ENCODE data around the gene TBC1D19. TPM values are rescaled to one million over a fixed set of nuclear protein-coding genes. Genes with fewer than 3 reads are reported as not detected.

TBC1D19 gene
- total RNA-seq, 3 donors from 2014 or later = 14.9 to 27.2 (median 23.9) TPM

- H3K27ac ChIP-seq = no peak overlapping the region
- no peaks in the 10 kb centered on the region for H3K4me1 ChIP-seq
- DNase-seq (ENCODE audit: low spot score in 2 of 2) = no peak
- no peaks in the 10 kb centered on the region for H3K36me3 ChIP-seq
- intact Hi-C loops (cut with DNase I; ENCODE audit: low total_unique reads) = no loop called here
- TF ChIP-seq CTCF (IDR thresholded peaks at IDR 0.05) = no peak
- no peak for TF ChIP-seq POLR2A (IDR thresholded peaks at IDR 0.05)
- no peak for TF ChIP-seq POLR2AphosphoS5 (IDR thresholded peaks at IDR 0.05)
- no peaks in the 10 kb centered on the region for H3K27me3 ChIP-seq
- H3K9me3 ChIP-seq = no peaks in the 10 kb centered on the region
- H3K4me3 ChIP-seq = no peak overlapping the region
These were observed 169.3 kb downstream of the TBC1D19 start for GRCh38 chr4:26753187-26753586.

- Histone ChIP-seq H3K36me3 (no peaks in the 10 kb centered on the region), H3K9me3 (no peaks in the 10 kb centered on the region), H3K27ac (no peak overlapping the region), H3K4me1 (no peaks in the 10 kb centered on the region), H3K27me3 (no peaks in the 10 kb centered on the region), H3K4me3 (no peak overlapping the region)
- DNase-seq (ENCODE audit: low spot score in 2 of 2) = no peak
- intact Hi-C loops (cut with DNase I; ENCODE audit: low total_unique reads) = no loop called here
- no peak for TF ChIP-seq POLR2A (IDR thresholded peaks at IDR 0.05)
- TF ChIP-seq CTCF (IDR thresholded peaks at IDR 0.05) = no peak
- TF ChIP-seq POLR2AphosphoS5 (IDR thresholded peaks at IDR 0.05) = no peak
These were observed 169.7 kb downstream of the TBC1D19 start for GRCh38 chr4:26753617-26754016.

GRCh38 chr4:26757751-26758150, 173.9 kb downstream of the TBC1D19 start:
- no peaks in the 10 kb centered on the region for H3K4me1 ChIP-seq
- intact Hi-C loops (cut with DNase I; ENCODE audit: low total_unique reads) = no loop called here
- no peak for TF ChIP-seq POLR2A (IDR thresholded peaks at IDR 0.05)
- no peak for TF ChIP-seq CTCF (IDR thresholded peaks at IDR 0.05)
- TF ChIP-seq POLR2AphosphoS5 (IDR thresholded peaks at IDR 0.05) = no peak
- H3K36me3 ChIP-seq = no peaks in the 10 kb centered on the region
- no peak for DNase-seq (ENCODE audit: low spot score in 2 of 2)
- no peaks in the 10 kb centered on the region for H3K9me3 ChIP-seq
- H3K27ac ChIP-seq = no peak overlapping the region
- H3K4me3 ChIP-seq = no peak overlapping the region
- H3K27me3 ChIP-seq = no peaks in the 10 kb centered on the region

- Histone ChIP-seq H3K9me3 (no peaks in the 10 kb centered on the region), H3K27ac (no peak overlapping the region), H3K27me3 (no peaks in the 10 kb centered on the region), H3K4me3 (no peak overlapping the region), H3K36me3 (no peaks in the 10 kb centered on the region), H3K4me1 (no peaks in the 10 kb centered on the region)
- no peak for DNase-seq (ENCODE audit: low spot score in 2 of 2)
- intact Hi-C loops (cut with DNase I; ENCODE audit: low total_unique reads) = no loop called here
- TF ChIP-seq POLR2AphosphoS5 (IDR thresholded peaks at IDR 0.05) (no peak), POLR2A (IDR thresholded peaks at IDR 0.05) (no peak), CTCF (IDR thresholded peaks at IDR 0.05) (no peak)
These were observed 175.0 kb downstream of the TBC1D19 start for GRCh38 chr4:26758899-26759298.

GRCh38 chr4:26762650-26763049, 178.8 kb downstream of the TBC1D19 start:
- Histone ChIP-seq H3K27ac (no peak overlapping the region), H3K4me3 (no peak overlapping the region), H3K36me3 (no peaks in the 10 kb centered on the region), H3K4me1 (no peaks in the 10 kb centered on the region), H3K9me3 (no peaks in the 10 kb centered on the region), H3K27me3 (no peaks in the 10 kb centered on the region)
- intact Hi-C loops (cut with DNase I; ENCODE audit: low total_unique reads) = no loop called here
- no peak for TF ChIP-seq CTCF (IDR thresholded peaks at IDR 0.05)
- DNase-seq (ENCODE audit: low spot score in 2 of 2) = no peak
